Measurements from ENCODE around the gene KIAA1958. TPM values are rescaled to one million over a fixed set of nuclear protein-coding genes. Genes with fewer than 3 reads are reported as not detected.
A peak's percentile ranks its signal among the peaks of the same experiment; 100 is the strongest.

The KIAA1958 gene
- total and polyA plus RNA-seq, 12 donors, result 0.59 to 7.7 (median 6.1) TPM

GRCh38 chr9:112500842-112501241, 14.2 kb downstream of the KIAA1958 start:
- Histone ChIP-seq H3K9me3 (no peaks in the 10 kb centered on the region), H3K36me3 (no peaks in the 10 kb centered on the region), H3K27me3 (no peaks in the 10 kb centered on the region), H3K4me1 (peaks cover 0 to 15% (median 0%) of the 10 kb centered on the region in 9 donors), H3K27ac (no peak overlapping the region), H3K4me3 (no peak overlapping the region)
- intact Hi-C loops (cut with DNase I), result no loop called here
- 97 to 100% methylated on average over 2 of the region's 2 CpGs for WGBS, 2 donors
- no peak for TF ChIP-seq CTCF (IDR thresholded peaks at IDR 0.05)
- ATAC-seq (no peak), DNase-seq (no peak)

- Histone ChIP-seq H3K9me3 (no peaks in the 10 kb centered on the region), H3K36me3 (no peaks in the 10 kb centered on the region), H3K4me1 (peaks cover 0 to 11% (median 0%) of the 10 kb centered on the region in 9 donors), H3K27ac (no peak overlapping the region), H3K4me3 (no peak overlapping the region), H3K27me3 (no peaks in the 10 kb centered on the region)
- DNase-seq (no peak), ATAC-seq (no peak)
- TF ChIP-seq CTCF (IDR thresholded peaks at IDR 0.05), result no peak
- WGBS, 2 donors, result 92 to 95% methylated on average over 8 of the region's 8 CpGs
- intact Hi-C loops (cut with DNase I), result no loop called here
Observed at GRCh38 chr9:112501287-112501686, 14.7 kb downstream of the KIAA1958 start.

- H3K27ac ChIP-seq, result no peak overlapping the region
- no peak for ATAC-seq
- TF ChIP-seq CTCF (IDR thresholded peaks at IDR 0.05), result no peak
- H3K9me3 ChIP-seq, result no peaks in the 10 kb centered on the region
- intact Hi-C loops (cut with DNase I), result no loop called here
- H3K36me3 ChIP-seq, result no peaks in the 10 kb centered on the region
- H3K27me3 ChIP-seq, result no peaks in the 10 kb centered on the region
- WGBS, 2 donors, result 90 to 93% methylated on average over 3 of the region's 3 CpGs
- H3K4me3 ChIP-seq, result no peak overlapping the region
- DNase-seq, result no peak
- H3K4me1 ChIP-seq, result peaks cover 0 to 11% (median 0%) of the 10 kb centered on the region in 9 donors
Observed at GRCh38 chr9:112502175-112502946, 15.7 kb downstream of the KIAA1958 start.

- WGBS, 2 donors, result 49 to 58% methylated on average over 5 of the region's 5 CpGs
Observed at GRCh38 chr9:112503170-112503569, 16.5 kb downstream of the KIAA1958 start.

More at GRCh38 chr9:112503170-112503569, 16.5 kb downstream of the KIAA1958 start:
- Histone ChIP-seq H3K9me3 (no peaks in the 10 kb centered on the region), H3K4me1 (peaks cover 0 to 11% (median 0%) of the 10 kb centered on the region in 9 donors), H3K27me3 (no peaks in the 10 kb centered on the region), H3K4me3 (no peak overlapping the region), H3K36me3 (no peaks in the 10 kb centered on the region), H3K27ac (no peak overlapping the region)
- intact Hi-C loops (cut with DNase I), result no loop called here
- DNase-seq (peak in 1 of 2 donors; percentile 27), ATAC-seq (peak in 3 of 8 donors; percentile 44 to 75 (median 58))
- no peak for TF ChIP-seq CTCF (IDR thresholded peaks at IDR 0.05)
